Heart right ventricle (tissue), 16 donors: ENCODE measurements around the gene KRT8. TPM values are rescaled to one million over a fixed set of nuclear protein-coding genes. Genes with fewer than 3 reads are reported as not detected.

Experiments
- ATAC-seq, 8 donors: fragments of 200-7000 bp; cut with Tn5 transposase; one replicate each; pipeline ENCODE4 v1.9.1; 2020; ENCODE audit warnings: mild to moderate bottlenecking in 8 of 8, moderate library complexity in 8 of 8, moderate number of reproducible peaks in 1 of 8
- DNase-seq, 2 donors: peaks; one replicate each; pipeline ENCODE4 v3.0.0-alpha.2; 2020
- H3K27ac ChIP-seq, 10 donors: fragments of 200-600 bp; sonication (generic) in 2 of 10; one replicate each; pipeline versions ENCODE4 v1.5.0 to v1.8.0; 2020 to 2022; ENCODE audit warnings: mild to moderate bottlenecking in 3 of 10
- H3K27me3 ChIP-seq, 7 donors: fragments of 200-600 bp; one replicate each; pipeline ENCODE4 v1.8.0; 2021 to 2022; ENCODE audit warnings: mild to moderate bottlenecking in 2 of 7
- H3K36me3 ChIP-seq, 9 donors: fragments of 200-600 bp; sonication (generic) in 1 of 9; one replicate each; pipeline versions ENCODE4 v1.5.0 to v1.8.0; 2020 to 2022; ENCODE audit warnings: mild to moderate bottlenecking in 2 of 9
- H3K4me1 ChIP-seq, 9 donors: fragments of 200-600 bp; sonication (generic) in 1 of 9; one replicate each; pipeline versions ENCODE4 v1.5.0 to v1.8.0; 2020 to 2022; ENCODE audit warnings: mild to moderate bottlenecking in 4 of 9
- H3K4me3 ChIP-seq, 10 donors: fragments of 200-600 bp; sonication (generic) in 2 of 10; one replicate each; pipeline versions ENCODE4 v1.5.0 to v1.8.0; 2020 to 2022; ENCODE audit warnings: mild to moderate bottlenecking in 7 of 10, moderate library complexity in 2 of 10
- H3K9me3 ChIP-seq, 11 donors: fragments of 200-600 bp in 10 of 11; sonication (generic) in 2 of 11; one replicate each; pipeline versions ENCODE4 v1.5.0 to v1.8.0; 2013 to 2022; ENCODE audit warnings: mild to moderate bottlenecking in 2 of 11, control low read depth in 1 of 11, moderate library complexity in 1 of 11
- WGBS, 2 donors: extraction: QIAGEN DNeasy Blood & Tissue Kit; methylation state at CpG; one replicate each; pipeline ENCODE4 v1.1.7; 2013; ENCODE audit warnings: inconsistent platforms in 1 of 2; 5-methylcytosine and 5-hydroxymethylcytosine counted together
- intact Hi-C, 10 donors: fragments of 100-400 bp; cut with DNase I; formaldehyde crosslinking; loops; one replicate each; pipeline versions ENCODE4 v1.11.1 to v1.14.2; 2022
- polyA plus RNA-seq, 2 donors: library from polyadenylated mRNA; stranded (reverse); fragments of 200-250 nt; gene quantifications; one replicate each; pipeline ENCODE4 v1.2.3, GENCODE V29; 2013
- total RNA-seq, 10 donors: library from RNA; stranded (reverse); fragmentation: NEBNext Ultra II Directional in 3 of 10; extraction: Animal tissue kit (Norgen Biotek cat#: 25700) in 3 of 10; gene quantifications; one replicate each; pipeline versions ENCODE4 v1.2.1 to v1.2.4, GENCODE V29; 2021 to 2023
- TF ChIP-seq, protein P1 (sequence below), 9 donors: fragments of 200-600 bp; sonication (generic) in 2 of 9; IDR thresholded peaks; one replicate each; pipeline versions ENCODE4 v1.5.0 to v1.8.0; 2021 to 2022; ENCODE audit warnings: antibody characterized with exemption in 9 of 9, mild to moderate bottlenecking in 5 of 9, moderate library complexity in 1 of 9
- donor health status: Arrhythmogenic right ventricular cardiomyopathy.
- donor health status: ischemic (EF 13 %, LVEDD 7.1; RV severe dilation, severe dysfunction).
- donor health status: healthy with polysubstance abuse.
- donor health status: DM: no; HTN: yes; CAD: no.
- donor health status: DM: no; HTN: no; CAD: no.
- donor health status: ischemic (EF 25% LVEDD 6.9; RV normal size, moderate dysfunction).
- donor health status: ischemic (EF 25% LVEDD 5.7; RV mildly dilated, moderate dysfunction).
- donor health status: healthy.
- donor health status: DM: yes; HTN: yes; CAD: no.
- donor health status: Ischemic cardiomyopathy.
- donor health status: ischemic (EF 35%, LVEDD 5.7; RV mildly dilated, moderate dysfunction).
- donor health status: nonischemic (EF 11% LVEDD 7.7; RV severe dilation, severe dysfunction).
- donor health status: DM: yes; HTN: yes; CAD: no.
- donor health status: PGD.
- donor health status: ischemic (EF 29% LVEDD 5.4; RV normal size, mild dysfunction).
- donor health status: nonischemic (EF 23%, LVEDD 6.1; RV moderate dilation, normal function).

KRT8 gene
- total and polyA plus RNA-seq, 12 donors, result 52.1 to 161 (median 112) TPM

DNA sequence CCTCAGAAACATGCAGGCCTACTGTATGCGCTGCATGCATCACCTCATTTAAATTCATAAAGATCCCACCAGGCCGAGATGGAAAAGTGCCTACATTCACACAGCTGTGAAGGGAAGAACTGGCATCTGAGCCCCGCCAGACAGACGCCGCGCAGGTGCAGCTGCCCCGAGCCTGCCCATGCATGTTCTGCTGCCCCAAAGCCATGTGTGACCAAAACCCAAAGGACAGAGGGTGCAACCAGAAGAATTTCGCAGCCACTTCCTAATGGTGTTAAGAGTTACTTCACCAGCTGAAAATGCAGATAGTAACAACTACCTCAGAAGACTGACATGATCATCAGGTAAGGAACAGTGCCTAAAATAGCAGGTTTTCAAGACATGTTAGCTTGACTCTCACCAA, 13.5 kb upstream of the KRT8 start:
- H3K27me3 ChIP-seq, result no peaks in the 10 kb centered on the region
- no peak overlapping the region for H3K27ac ChIP-seq
- H3K4me1 ChIP-seq, result no peaks in the 10 kb centered on the region
- DNase-seq (no peak), ATAC-seq (no peak)
- intact Hi-C loops, result no loop called here
- TF ChIP-seq, protein P1, sequence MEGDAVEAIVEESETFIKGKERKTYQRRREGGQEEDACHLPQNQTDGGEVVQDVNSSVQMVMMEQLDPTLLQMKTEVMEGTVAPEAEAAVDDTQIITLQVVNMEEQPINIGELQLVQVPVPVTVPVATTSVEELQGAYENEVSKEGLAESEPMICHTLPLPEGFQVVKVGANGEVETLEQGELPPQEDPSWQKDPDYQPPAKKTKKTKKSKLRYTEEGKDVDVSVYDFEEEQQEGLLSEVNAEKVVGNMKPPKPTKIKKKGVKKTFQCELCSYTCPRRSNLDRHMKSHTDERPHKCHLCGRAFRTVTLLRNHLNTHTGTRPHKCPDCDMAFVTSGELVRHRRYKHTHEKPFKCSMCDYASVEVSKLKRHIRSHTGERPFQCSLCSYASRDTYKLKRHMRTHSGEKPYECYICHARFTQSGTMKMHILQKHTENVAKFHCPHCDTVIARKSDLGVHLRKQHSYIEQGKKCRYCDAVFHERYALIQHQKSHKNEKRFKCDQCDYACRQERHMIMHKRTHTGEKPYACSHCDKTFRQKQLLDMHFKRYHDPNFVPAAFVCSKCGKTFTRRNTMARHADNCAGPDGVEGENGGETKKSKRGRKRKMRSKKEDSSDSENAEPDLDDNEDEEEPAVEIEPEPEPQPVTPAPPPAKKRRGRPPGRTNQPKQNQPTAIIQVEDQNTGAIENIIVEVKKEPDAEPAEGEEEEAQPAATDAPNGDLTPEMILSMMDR (IDR thresholded peaks at IDR 0.05), result no peak
- H3K9me3 ChIP-seq, result peaks cover 0 to 8% (median 0%) of the 10 kb centered on the region in 11 donors
- no peaks in the 10 kb centered on the region for H3K36me3 ChIP-seq
- whole genome bisulfite sequencing, 2 donors, result 90 to 95% methylated on average over 8 of the region's 8 CpGs
- H3K4me3 ChIP-seq, result no peak overlapping the region

DNA sequence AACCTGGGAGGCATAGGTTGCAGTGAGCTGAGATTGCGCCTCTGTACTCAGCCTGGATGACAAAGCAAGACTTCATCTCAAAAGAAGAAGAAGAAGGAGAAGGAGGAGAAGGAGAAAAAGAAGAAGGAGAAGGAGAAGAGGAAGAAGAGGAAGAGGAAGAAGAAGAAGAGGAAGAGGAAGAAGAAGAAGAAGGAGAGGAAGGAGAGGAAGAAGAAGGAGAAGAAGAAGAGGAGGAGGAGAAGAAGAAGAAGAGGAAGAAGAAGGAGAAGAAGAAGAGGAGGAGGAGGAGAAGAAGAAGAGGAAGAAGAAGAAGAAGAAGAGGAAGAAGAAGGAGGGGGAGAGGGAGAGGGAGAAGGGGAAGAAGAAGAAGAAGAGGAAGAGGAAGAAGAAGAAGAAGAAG, 12.9 kb upstream of the KRT8 start:
- Histone ChIP-seq H3K36me3 (no peaks in the 10 kb centered on the region), H3K27me3 (no peaks in the 10 kb centered on the region), H3K4me3 (no peak overlapping the region), H3K27ac (no peak overlapping the region), H3K4me1 (no peaks in the 10 kb centered on the region), H3K9me3 (peaks cover 0 to 8% (median 0%) of the 10 kb centered on the region in 11 donors)
- no peak for DNase-seq
- intact Hi-C loops, result no loop called here
- no peak for ATAC-seq
- 96 to 97% methylated on average over 1 of the region's 1 CpG for WGBS, 2 donors
- TF ChIP-seq, protein P1 (IDR thresholded peaks at IDR 0.05), result no peak

DNA sequence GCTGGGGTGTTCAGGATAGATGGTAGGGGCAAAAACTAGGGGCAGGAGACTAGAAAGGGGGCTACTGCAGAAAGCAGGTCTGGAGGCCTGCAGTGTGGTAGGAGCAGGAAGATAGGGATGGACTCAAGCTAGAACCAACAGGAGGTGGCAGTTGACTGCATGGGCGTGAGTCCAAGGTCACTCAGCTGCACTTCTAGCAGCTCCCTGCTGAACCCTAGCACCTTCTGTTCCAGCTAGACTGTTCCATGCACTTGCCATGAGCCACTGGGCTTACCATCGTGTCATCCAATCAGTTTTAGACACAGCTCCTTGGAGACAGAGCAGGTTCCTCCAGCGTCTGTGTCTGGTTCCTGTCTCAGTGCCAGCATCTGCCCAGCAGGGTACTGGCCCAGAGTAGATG, 11.3 kb upstream of the KRT8 start:
- Histone ChIP-seq H3K4me1 (no peaks in the 10 kb centered on the region), H3K9me3 (peaks cover 0 to 8% (median 0%) of the 10 kb centered on the region in 11 donors), H3K27me3 (no peaks in the 10 kb centered on the region), H3K27ac (no peak overlapping the region), H3K36me3 (no peaks in the 10 kb centered on the region), H3K4me3 (no peak overlapping the region)
- intact Hi-C loops, result no loop called here
- DNase-seq (no peak), ATAC-seq (no peak)
- TF ChIP-seq, protein P1 (IDR thresholded peaks at IDR 0.05), result no peak
- 73 to 77% methylated on average over 3 of the region's 3 CpGs for WGBS, 2 donors

DNA sequence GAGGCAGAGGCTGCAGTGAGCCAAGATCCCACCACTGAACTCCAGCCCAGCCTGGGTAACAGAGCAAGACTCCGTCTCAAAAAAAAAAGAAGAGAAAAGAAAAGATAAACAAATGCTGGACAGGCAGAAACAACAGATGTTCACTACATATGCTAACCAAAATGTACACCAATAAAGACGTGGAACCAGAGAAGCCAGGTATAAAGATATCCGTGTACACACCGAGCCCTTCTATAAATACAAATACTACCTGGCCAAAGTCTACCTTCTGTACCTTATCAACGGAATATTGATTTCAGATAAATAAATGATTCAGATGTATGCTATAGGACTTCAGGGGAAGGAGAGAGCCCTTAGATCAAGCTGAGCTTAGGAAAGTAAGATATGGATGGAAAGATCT, 10.8 kb upstream of the KRT8 start:
- H3K27ac ChIP-seq, result no peak overlapping the region
- intact Hi-C loops, result no loop called here
- DNase-seq, result no peak
- no peak for ATAC-seq
- no peaks in the 10 kb centered on the region for H3K4me1 ChIP-seq
- H3K27me3 ChIP-seq, result no peaks in the 10 kb centered on the region
- H3K4me3 ChIP-seq, result no peak overlapping the region
- TF ChIP-seq, protein P1 (IDR thresholded peaks at IDR 0.05), result no peak
- H3K9me3 ChIP-seq, result peaks cover 0 to 8% (median 0%) of the 10 kb centered on the region in 11 donors
- WGBS, 2 donors, result 89 to 91% methylated on average over 5 of the region's 5 CpGs
- no peaks in the 10 kb centered on the region for H3K36me3 ChIP-seq
